HepG2 (cell line): ENCODE results near the gene KRTAP19-6. TPM values are rescaled to one million over a fixed set of nuclear protein-coding genes. Genes with fewer than 3 reads are reported as not detected.

Source experiments
- ATAC-seq: fragments of 200-7000 bp; cut with Tn5 transposase; 3 replicates; pipeline ENCODE4 v1.9.1; 2020; ENCODE audit warnings: mild to moderate bottlenecking, moderate library complexity
- BruUV-seq: library from RNA; stranded (reverse); fragments of 400-500 nt; replicated peaks from 2 replicates; lab custom pipeline; 2021; lab: Mats Ljungman, UMichigan
- CTCF ChIA-PET: fragments of 300-600 bp; formaldehyde crosslinking; extraction: SDS; loops from one replicate; lab custom pipeline; 2021; ENCODE audit warnings: low total read pairs, inconsistent platforms, low intra/inter-chr PET ratio; lab: Yijun Ruan, JAX
- POLR2A ChIA-PET: fragments of 350-600 bp; sonication (Branson Sonifier 250); formaldehyde crosslinking; loops from one replicate; lab custom pipeline; 2020; ENCODE audit warnings: antibody characterized with exemption, inconsistent platforms; lab: Yijun Ruan, JAX
- DNase-seq: peaks from one replicate; pipeline ENCODE4 v3.0.0-alpha.2; 2015; ENCODE audit warnings: low spot score
- FAIRE-seq: peaks from 3 replicates; lab custom pipeline; 2011; peaks lifted over from hg19 to GRCh38; lab: Jason Lieb, UNC
- H2AFZ ChIP-seq: one replicate; pipeline ENCODE4 v1.6.1; 2011; ENCODE audit warnings: low read length, inconsistent platforms
- H3K27ac ChIP-seq: fragments of 300-600 bp; 3 replicates; pipeline ENCODE4 v1.8.0; 2011; ENCODE audit warnings: mixed run types, mild to moderate bottlenecking, mixed read lengths, low read length, inconsistent platforms; ENCODE audit not compliant: insufficient read depth; ENCODE audit errors: extremely low read length
- H3K27me3 ChIP-seq, 2 experiments: fragments of 200-600 bp in 1 of 2; 2 replicates in 1 of 2; 3 replicates in 1 of 2; pipeline versions ENCODE4 v1.6.0 to v1.8.0; 2011; ENCODE audit warnings: low read length in 2 of 2, mild to moderate bottlenecking in 2 of 2, moderate library complexity in 2 of 2, inconsistent platforms in 1 of 2; ENCODE audit not compliant: insufficient read depth in 2 of 2, control insufficient read depth in 1 of 2
- H3K36me3 ChIP-seq, 2 experiments: fragments of 200-600 bp in 1 of 2; replicated peaks in 1 of 2; 2 replicates in 1 of 2; 3 replicates in 1 of 2; pipeline versions ENCODE4 v1.5.1 to v1.8.0; 2011; ENCODE audit warnings: low read length in 2 of 2, inconsistent platforms in 1 of 2; ENCODE audit not compliant: insufficient read depth in 2 of 2, control insufficient read depth in 1 of 2
- H3K4me1 ChIP-seq: 2 replicates; pipeline ENCODE4 v1.5.1; 2012; ENCODE audit warnings: low read length, inconsistent platforms; ENCODE audit not compliant: insufficient read depth
- H3K4me2 ChIP-seq: 2 replicates; pipeline ENCODE4 v1.6.0; 2011; ENCODE audit warnings: low read depth, low read length, inconsistent platforms
- H3K4me3 ChIP-seq, 3 experiments: fragments of 200-600 bp in 1 of 3; sonication (generic), shearing (Covaris generic) in 1 of 3; replicated peaks in 1 of 3; 2 replicates each; pipeline ENCODE4 v1.5.1; 2011 to 2016; ENCODE audit warnings: low read length in 3 of 3, inconsistent platforms in 2 of 3, low read depth in 2 of 3, mild to moderate bottlenecking in 2 of 3, control low read depth in 1 of 3, mixed read lengths in 1 of 3; ENCODE audit not compliant: insufficient read depth in 1 of 3
- H3K79me2 ChIP-seq: one replicate; pipeline ENCODE4 v1.6.1; 2011; ENCODE audit warnings: low read length, inconsistent platforms; ENCODE audit not compliant: insufficient read depth
- H3K9ac ChIP-seq: 2 replicates; pipeline ENCODE4 v1.6.0; 2011; ENCODE audit warnings: mild to moderate bottlenecking, low read depth, low read length, inconsistent platforms; ENCODE audit not compliant: insufficient read depth
- H3K9me3 ChIP-seq: 2 replicates; pipeline ENCODE4 v1.5.1; 2012; ENCODE audit warnings: mild to moderate bottlenecking, low read length
- H4K20me1 ChIP-seq: 2 replicates; pipeline ENCODE4 v1.6.0; 2011; ENCODE audit warnings: inconsistent platforms, mild to moderate bottlenecking, low read length, moderate library complexity; ENCODE audit not compliant: insufficient read depth
- ATF3 ChIP-seq: sonication (generic); formaldehyde crosslinking; IDR thresholded peaks from 2 replicates; pipeline ENCODE4 v1.4.0; 2020; ENCODE audit warnings: missing genetic modification reagents
- FIP1L1 ChIP-seq: fragments of 200-400 bp; formaldehyde crosslinking; IDR thresholded peaks from 2 replicates; pipeline ENCODE4 v1.6.1; 2018; ENCODE audit warnings: low read depth, mild to moderate bottlenecking, low read length, moderate library complexity, borderline replicate concordance; ENCODE audit not compliant: insufficient read depth
- JARID2 ChIP-seq: sonication (generic); formaldehyde crosslinking; IDR thresholded peaks from 2 replicates; pipeline ENCODE4 v1.8.1; 2023; ENCODE audit warnings: missing genetic modification reagents, inconsistent platforms; ENCODE audit not compliant: insufficient replicate concordance
- KMT2A ChIP-seq: sonication (generic); formaldehyde crosslinking; IDR thresholded peaks from 2 replicates; pipeline ENCODE4 v1.4.0; 2020; ENCODE audit warnings: missing genetic modification reagents
- NAIF1 ChIP-seq: sonication (generic); formaldehyde crosslinking; IDR thresholded peaks from 2 replicates; pipeline ENCODE4 v1.5.0; 2020; ENCODE audit warnings: mild to moderate bottlenecking, missing genetic modification reagents, borderline replicate concordance
- POLR2AphosphoS2 ChIP-seq: IDR thresholded peaks from 2 replicates; pipeline ENCODE4 v1.6.1; 2011; ENCODE audit warnings: low read depth, low read length, improper control_type of control experiment
- PRDM4 ChIP-seq: sonication (generic); formaldehyde crosslinking; IDR thresholded peaks from 2 replicates; pipeline ENCODE4 v1.9.0; 2021; ENCODE audit warnings: missing genetic modification reagents, borderline replicate concordance
- SUZ12 ChIP-seq: fragments of 150-350 bp; IDR thresholded peaks from 2 replicates; pipeline ENCODE4 v1.6.1; 2014; ENCODE audit warnings: low read depth, low read length
- TAF1 ChIP-seq: sonication (generic); formaldehyde crosslinking; IDR thresholded peaks from 2 replicates; pipeline ENCODE4 v1.4.0; 2020; ENCODE audit warnings: missing genetic modification reagents
- ZNF101 ChIP-seq: sonication (generic); formaldehyde crosslinking; IDR thresholded peaks from 2 replicates; pipeline ENCODE4 v1.4.0; 2020; ENCODE audit warnings: mild to moderate bottlenecking, low read depth, missing genetic modification reagents, borderline replicate concordance
- ZNF280D ChIP-seq: sonication (generic); formaldehyde crosslinking; IDR thresholded peaks from 2 replicates; pipeline ENCODE4 v1.5.1; 2020; ENCODE audit warnings: mild to moderate bottlenecking, missing genetic modification reagents
- ZNF441 ChIP-seq: sonication (generic); formaldehyde crosslinking; IDR thresholded peaks from 2 replicates; pipeline ENCODE4 v1.7.0; 2021; ENCODE audit warnings: missing genetic modification reagents, borderline replicate concordance
- ZNF660 ChIP-seq: sonication (generic); formaldehyde crosslinking; IDR thresholded peaks from 2 replicates; pipeline ENCODE4 v1.5.1; 2020; ENCODE audit warnings: mild to moderate bottlenecking, low read depth, missing genetic modification reagents, borderline replicate concordance
- WGBS: methylation state at CpG from one replicate; pipeline ENCODE4 v1.1.6; 2017; ENCODE audit warnings: low lambda C conversion rate; 5-methylcytosine and 5-hydroxymethylcytosine counted together
- in situ Hi-C: cut with HindIII; loops from 2 replicates; pipeline ENCODE4 v1.10.0; 2017; ENCODE audit warnings: low pct_unique_long_range_greater_than_20kb; ENCODE audit not compliant: extremely low pct_ligation_motif_present
- intact Hi-C: fragments of 100-400 bp; cut with micrococcal nuclease; formaldehyde crosslinking; loops from one replicate; pipeline ENCODE4 v1.10.0; 2022; ENCODE audit not compliant: unreplicated experiment
- polyA plus RNA-seq, 8 experiments: library from polyadenylated mRNA; depleted of rRNA in 3 of 8; stranded (reverse) in 7 of 8; unstranded in 1 of 8; fragments of >200 nt; fragmentation: Illumina TruSeq in 4 of 8; extraction: Trizol in 4 of 8; gene quantifications; 2 replicates each; pipeline versions ENCODE4 v1.2.1 to v1.2.3, GENCODE V29; 2011 to 2016; ENCODE audit warnings: low read depth in 4 of 8, missing spikeins in 1 of 8, mixed read lengths in 1 of 8; ENCODE audit not compliant: insufficient read depth in 1 of 8
- total RNA-seq, 5 experiments: library from RNA; depleted of rRNA; stranded (reverse); fragments of >200 nt; fragmentation: Illumina TruSeq; extraction: Trizol; gene quantifications; 2 replicates each; pipeline ENCODE4 v1.2.3, GENCODE V29; 2016; ENCODE audit warnings: low read depth in 1 of 5

The KRTAP19-6 gene
- total and polyA plus RNA-seq, 2 of the 13 experiments (the other 11 are each of a cell fraction or from before 2014, with no cell fraction given), result not detected

GRCh38 chr21:30563630-30564029 is 22.0 kb upstream of the KRTAP19-6 start:
- BruUV-seq, result no TSS peak
- WGBS, result 32% methylated on average over 2 of the region's 2 CpGs
- no peaks in the 10 kb centered on the region for H3K27me3 ChIP-seq
- in situ Hi-C loops, result no loop called here
- H3K79me2 ChIP-seq, result no peaks in the 10 kb centered on the region
- H4K20me1 ChIP-seq, result no peaks in the 10 kb centered on the region
- CTCF ChIA-PET, result no interaction called here
- no peak for ATAC-seq
- peaks cover 83% of the 10 kb centered on the region for H3K9me3 ChIP-seq
- POLR2A ChIA-PET, result no interaction called here
- no peak overlapping the region for H3K27ac ChIP-seq
- no peaks in the 10 kb centered on the region for H3K36me3 ChIP-seq
- TF ChIP-seq POLR2AphosphoS2 (no peak), ATF3 (CRISPR knock-in tag) (no peak), ZNF660 (CRISPR knock-in tag) (no peak), TAF1 (CRISPR knock-in tag) (no peak), PRDM4 (no peak), FIP1L1 (no peak), JARID2 (no peak), NAIF1 (CRISPR knock-in tag) (no peak), ZNF280D (CRISPR knock-in tag) (no peak), ZNF101 (CRISPR knock-in tag) (no peak), ZNF441 (no peak), KMT2A (no peak), SUZ12 (no peak)
- no peak for DNase-seq
- no peaks in the 10 kb centered on the region for H3K4me1 ChIP-seq
- no peak overlapping the region for H3K9ac ChIP-seq
- no peak overlapping the region for H3K4me2 ChIP-seq
- no peak for FAIRE-seq
- no peak overlapping the region for H3K4me3 ChIP-seq
- no peak overlapping the region for H2AFZ ChIP-seq
- intact Hi-C loops, result no loop called here
